Embryonic facial prominence (tissue), 1 donor: Measurements from ENCODE around the gene GOLGB1.
"Not testable (repeated sequence)": the region's sequence is repeated elsewhere in the genome, so short reads cannot be mapped to it uniquely, and the experiment has no call there.

ENCODE experiments used
- DNase-seq: peaks from one replicate; pipeline ENCODE4 v3.0.0-alpha.2; 2016; ENCODE audit errors: extremely low spot score

GOLGB1 gene

DNA sequence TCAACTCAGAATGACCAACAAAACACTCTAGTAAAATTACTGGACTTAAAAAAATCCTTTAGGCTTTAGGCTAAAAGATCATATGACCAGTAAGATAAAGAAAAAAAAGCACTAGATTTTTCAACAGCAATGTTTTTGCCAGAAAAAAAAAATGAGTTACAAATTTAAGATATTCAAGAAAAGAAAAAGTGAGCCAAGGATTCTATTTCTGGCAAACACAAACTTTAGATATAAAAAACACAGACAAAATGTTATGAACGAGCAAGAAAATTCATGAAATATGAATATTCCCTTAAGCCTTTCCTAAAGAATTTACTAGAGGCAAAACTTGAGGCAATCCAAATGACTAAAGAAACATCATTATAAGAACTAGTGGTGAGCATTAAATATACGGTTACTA, 8.6 kb downstream of the GOLGB1 start:
- DNase-seq, result no peak

DNA sequence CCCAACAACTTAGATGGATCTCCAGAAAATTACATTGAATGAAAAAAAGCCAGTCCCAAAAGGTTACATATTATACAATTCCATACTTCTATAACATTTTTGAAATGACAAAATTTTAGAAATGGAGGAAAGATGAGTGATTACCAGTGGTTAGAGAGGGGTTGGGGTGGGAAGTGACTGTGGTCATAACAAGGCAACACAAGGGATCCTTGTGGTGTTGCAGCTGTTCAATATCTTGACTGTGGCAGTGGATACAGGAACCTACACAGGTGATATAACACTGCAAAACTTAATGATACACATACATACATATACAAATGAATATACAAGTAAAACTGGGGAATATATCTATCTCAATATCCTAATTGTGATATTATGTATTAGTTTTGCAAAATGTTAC, 9.6 kb downstream of the GOLGB1 start:
- no peak for DNase-seq

DNA sequence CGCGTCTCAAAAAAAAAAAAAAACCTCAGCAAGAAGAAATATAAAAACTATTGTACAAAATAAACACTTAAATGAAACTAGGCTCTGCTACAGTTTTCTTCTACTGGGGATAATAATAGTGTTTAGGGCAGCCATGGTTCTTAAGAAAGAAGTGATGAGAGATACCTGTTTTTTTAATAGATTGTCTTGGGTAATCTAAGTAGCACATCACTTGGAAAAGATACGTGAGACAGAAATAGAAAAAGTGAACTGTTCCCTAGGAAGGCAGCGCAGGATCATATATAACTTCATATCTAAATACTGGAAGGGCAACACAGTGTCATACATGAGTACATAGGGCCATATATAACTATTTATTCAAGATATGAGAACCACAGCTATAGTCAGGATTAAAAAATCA, 11.9 kb downstream of the GOLGB1 start:
- DNase-seq, result no peak

DNA sequence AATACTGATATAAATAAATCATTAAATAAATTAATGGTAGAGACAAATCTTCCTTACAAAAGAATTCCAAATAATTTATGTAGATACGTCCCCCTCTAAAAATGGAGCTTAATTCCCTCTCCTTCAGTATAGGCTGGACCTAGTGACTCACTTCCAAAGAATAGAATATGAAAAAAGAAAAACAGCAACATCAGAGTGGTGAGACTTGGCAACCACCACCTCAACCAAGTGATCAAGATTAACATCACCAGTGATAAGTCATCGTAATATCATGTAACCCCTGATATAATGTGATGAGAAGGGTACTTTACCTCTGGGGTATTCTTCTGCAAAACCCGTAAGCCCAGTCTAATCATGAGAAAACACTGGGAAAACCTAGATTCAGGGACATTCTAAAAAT, 13.4 kb downstream of the GOLGB1 start:
- no peak for DNase-seq

DNA sequence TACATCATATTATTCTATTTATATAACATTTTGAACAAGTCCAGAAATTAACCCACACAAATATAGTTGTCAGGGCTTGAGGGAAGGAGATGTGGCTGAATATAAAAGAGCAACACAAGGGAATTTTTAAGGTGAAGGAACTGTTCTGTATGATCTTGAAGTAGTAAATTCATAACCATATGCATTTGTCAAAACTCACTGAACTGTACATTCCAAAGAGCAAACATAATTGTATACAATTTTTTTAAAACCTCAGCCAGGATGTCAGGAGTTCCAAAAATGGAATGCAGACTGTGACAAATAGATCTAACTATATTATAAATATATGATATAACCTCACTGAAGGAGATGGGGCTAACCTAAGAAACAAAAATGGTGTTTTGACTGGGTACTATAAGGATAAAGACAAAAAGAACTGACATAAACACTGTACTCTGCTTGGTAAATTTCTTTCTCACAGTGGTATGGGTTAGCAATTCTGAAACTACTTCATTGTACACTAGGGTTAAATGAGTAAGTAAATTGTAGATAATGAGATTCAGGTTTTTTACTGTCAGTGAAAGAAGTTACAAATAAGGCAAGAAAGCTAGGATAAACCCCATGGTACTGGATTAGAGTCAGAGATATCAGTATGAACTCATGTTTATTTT, 14.4 kb downstream of the GOLGB1 start:
- DNase-seq, result no peak

DNA sequence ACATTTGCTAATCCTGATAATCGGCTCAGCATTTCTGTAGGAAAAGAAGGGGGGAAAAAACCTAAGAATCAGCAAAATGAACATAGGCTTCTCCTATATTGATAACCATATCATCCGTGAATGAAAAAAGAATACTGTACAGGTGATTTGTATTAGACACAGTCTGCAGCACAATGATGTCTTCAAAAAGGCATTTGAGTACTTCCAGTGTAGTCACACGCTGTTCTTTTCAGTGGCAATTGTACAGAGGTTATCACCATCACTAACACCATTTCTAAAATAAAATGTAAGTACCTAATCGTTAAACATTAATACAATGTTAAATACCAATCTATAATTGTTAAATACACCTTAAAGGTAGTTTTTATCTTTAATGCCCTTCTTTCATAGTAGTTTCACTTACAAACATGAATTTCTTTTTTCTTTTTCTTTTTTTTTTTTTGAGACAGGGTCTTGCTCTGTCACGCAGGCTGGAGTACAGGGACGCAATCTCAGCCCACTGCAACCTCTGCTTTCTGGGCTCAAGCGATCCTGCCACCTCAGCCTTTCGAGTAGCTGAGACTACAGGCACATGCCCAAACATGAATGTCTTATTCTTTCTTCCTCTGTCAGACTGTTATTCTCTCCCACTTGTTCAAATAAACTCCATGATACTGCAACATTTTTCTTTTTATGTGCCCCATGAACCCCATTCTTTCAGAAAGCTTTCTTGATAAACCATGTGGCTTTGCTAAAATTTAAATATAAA, 18.4 kb downstream of the GOLGB1 start:
- no peak for DNase-seq

DNA sequence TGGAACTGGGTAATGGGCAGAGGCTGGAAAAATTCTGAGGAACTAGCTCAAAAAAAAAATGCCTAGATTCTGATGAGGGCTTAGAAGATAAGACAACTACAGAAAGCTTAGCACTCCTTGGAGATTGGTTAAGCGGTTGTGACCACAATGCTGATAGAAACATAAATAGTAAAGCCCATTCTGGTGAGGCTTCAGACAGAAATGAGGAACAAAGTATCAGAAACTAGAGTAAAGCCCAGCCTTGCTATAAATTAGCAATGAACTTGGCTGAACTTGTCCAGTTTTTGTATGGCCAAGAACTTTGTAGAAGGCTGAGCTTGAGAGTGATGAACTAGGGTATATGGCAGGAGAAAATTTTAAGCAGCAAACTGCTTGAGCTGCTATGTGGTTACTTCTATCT, 25.4 kb downstream of the GOLGB1 start:
- no peak for DNase-seq

DNA sequence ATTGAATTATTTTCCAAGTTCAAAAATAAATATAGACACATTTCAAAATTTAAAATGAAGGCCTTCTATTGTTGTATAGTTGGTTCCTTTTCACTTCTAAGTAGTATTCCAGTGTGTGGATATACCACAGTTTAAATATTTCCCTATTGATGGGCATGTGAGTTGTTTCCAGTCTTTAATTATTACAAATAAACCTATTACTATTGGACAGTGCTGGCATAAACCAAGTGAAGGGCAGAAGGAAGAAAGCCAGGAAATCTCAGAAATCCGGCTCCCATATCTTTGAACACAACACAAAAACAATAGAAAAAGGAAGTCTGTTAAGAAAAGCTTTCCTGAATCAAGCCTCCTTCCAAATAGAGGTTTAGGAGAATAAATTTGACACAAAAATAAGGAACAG, 26.1 kb downstream of the GOLGB1 start:
- no peak for DNase-seq

DNA sequence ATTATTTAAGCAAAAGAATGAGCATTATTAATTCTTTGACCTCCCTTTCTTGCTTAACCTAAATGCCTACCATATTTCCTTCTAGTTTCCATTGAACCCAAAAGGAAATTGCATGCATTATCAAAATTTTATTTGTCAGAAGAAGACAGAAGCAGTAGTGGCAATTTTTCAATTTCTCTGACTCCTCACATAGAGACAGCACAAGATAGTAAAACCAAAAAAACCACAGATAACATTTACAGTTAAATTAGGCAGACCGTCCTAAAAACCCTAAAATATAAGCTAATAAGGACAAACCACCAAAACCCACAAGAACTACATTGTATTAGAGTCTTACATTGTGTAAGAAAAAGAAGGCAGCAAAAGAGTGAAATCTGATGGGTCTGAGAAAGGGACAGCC, 27.1 kb downstream of the GOLGB1 start:
- no peak for DNase-seq

DNA sequence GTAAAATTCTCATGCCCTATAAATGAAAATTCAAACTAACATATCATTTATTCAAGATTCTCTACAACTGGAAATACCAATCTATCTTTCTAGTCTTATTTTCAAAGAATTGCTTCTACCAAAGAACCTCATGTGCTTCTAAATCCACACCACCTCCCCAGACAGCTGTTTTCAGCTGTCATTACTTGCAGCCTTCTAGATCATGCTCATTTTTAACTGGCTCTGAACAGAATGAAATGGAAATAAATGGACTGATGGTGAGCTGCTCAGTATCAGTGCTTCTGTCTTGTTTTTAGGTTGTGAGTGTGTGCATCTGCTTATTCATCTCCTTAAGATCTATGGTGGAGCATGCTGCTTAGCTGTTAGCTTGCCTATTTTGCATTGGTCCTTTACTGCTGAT, 29.4 kb downstream of the GOLGB1 start:
- no peak for DNase-seq

DNA sequence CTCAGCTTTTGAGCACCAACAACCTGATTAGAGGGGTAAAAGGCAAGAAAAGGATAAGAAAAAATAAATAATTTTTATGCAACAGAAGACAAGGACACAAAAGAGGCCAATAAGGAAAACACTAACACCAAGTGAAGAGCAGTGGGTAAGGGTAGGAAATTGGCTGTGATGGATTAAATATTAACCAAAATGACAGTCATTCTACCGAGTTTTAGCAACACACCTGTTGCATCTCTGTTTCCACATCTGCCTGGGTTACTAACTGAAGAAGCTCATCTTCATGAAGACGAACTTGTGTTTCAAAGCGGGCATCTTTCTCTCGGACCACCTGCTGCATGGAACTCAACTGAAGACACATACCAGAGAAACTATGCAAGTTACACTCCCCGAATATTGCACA, 30.1 kb downstream of the GOLGB1 start:
- no peak for DNase-seq

DNA sequence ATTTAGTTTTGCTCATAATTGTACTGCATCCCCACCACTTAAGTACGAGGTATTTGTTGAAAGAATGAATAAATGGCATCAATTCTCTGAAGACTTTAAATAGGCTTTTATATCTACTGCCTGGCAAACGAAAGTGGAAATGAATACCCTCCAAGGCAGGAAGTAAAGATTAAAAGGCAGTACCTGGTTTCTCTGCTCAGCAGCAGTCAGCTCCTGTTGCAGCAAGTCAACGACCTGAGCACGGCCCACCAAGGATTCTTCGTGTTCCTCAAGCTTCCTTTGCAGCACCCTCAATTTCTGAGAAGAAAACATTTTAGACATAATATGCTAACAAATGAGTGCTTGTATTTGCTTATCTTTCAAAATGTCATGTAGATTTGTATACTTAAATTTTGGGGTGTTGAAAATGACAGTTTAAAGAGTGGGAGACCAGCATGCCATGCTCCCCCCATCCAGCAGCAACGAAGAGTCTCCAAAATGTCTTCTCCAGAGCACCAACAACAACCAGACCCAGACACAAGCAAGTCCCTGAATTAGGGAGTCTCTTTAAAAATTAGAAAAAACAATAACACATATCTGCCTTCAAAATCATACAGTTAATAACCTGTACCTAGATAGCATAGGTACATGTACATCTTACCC, 31.2 kb downstream of the GOLGB1 start:
- DNase-seq, result no peak

DNA sequence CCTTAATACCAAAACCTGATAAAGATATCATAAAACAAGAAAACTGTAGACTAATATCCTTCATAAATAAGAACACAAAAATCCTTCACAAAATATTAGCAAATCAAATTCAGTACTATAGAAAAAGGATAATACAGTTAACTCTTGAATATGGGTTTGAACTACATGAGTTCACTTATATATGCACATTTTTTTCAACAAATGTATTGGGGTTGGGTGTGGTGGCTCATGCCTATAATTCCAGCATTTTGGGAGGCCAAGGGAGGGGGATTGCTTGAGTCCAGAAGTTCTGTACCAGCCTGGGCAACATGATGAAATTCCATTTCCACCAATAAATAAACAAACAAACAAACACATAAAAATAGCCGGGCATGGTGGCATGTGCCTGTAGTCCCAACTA, 39.2 kb downstream of the GOLGB1 start:
- DNase-seq, result no peak

DNA sequence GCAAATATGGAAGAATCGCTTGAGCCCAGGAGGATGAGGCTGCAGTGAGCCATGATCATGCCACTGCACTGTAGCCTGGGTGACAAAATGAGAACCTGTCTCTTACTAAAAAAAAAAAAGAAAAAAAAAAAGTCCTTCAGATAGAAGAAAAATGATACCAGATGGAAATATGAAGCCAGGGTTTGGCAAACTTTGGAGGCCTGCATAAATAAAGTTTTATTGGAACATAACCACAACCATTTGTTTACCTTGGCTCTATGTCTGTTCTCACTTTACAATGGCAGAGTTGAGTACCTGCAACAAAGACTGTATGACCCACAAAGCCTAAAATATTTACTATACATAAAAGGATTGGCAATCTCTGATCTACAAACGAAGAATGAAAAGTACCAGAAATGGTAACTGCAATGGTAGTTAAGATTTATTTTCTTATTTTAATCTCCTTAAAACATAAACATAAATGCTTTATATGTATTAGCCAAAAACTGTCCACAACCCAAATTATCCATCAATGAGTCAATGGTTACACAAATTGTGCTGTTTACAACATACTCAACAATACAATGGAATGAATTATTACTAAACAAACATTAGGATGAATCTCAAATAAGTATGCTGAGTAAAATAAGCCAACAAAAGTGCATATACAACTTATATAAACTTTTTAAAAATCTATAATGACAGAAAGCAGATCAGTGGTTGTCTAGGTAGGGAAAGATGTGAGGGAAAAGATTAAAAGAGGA, 41.8 kb downstream of the GOLGB1 start:
- no peak for DNase-seq

DNA sequence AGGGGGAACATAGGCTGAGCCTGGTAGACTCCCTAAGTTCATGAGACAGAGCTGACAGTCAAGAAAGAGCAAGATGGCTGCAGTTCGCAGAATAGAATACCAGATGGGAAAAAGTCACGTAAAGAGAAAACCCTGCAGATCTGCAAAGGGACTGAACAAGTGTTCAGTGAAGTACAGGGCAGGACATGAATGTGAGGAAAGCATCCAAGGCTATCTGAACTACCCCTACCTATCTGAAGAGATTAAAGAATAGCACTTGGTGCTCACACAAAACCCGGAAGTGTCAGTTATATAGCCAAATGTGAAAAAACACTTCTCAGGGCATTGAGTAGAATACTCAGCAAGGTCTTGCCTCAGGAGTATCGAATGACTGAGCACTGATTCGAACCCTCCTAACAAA, 44.0 kb downstream of the GOLGB1 start:
- DNase-seq, result no peak

DNA sequence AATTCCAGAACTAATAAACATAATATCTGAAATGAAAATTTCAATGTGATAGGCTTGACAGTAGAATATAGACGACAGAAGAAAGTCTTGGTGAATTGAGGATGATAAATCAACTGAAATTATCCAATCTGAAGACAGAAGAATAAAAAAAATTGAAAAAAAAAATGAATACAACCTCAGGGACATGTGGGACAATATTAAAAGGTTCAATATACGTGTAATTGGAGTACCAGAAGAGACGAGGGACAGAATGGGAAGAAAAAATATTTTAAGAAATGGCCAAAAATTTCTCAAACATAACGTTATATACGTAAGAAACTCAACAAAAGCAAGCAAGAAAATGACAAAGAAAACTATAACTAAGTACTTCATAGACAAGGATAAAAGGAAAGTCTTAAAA, 45.6 kb downstream of the GOLGB1 start:
- DNase-seq, result no peak

DNA sequence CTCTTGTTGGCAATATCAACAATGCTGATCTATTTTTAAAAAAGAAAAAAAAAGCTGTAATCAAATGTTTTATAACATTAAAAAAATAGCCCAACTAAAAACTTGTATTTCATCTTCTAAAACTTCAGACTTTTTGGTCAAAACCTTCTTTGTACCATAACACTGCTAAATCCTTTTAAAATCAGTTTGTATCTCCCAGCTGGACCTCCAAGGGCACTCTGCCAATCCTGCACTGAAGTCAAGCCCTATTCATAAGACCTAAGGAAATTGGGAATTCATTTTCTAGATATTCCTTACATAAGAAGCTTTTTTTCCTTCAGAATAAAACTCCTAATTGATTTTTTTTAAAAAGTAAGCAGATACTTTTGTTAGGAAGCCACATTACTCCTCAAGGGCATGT, 50.6 kb downstream of the GOLGB1 start:
- no peak for DNase-seq

DNA sequence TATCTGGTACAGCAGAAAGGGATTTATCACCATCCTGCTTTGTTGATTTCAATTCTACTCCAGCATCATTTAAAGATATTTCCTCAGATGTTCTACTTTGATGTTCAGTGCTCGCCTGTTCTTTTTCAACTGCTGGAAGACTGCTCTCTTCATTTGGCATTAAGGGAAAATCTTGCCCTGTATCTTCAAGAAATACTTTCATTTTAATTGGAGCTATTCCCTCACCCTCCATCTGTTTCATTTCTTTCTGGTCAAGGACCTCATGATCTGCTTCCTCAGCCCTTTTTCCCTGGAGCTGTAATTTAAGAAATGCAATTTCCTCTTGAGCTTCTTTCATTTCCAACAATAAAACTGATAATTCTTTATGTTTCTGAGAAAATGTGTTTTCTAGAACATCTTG, 51.1 kb downstream of the GOLGB1 start:
- DNase-seq, result no peak

DNA sequence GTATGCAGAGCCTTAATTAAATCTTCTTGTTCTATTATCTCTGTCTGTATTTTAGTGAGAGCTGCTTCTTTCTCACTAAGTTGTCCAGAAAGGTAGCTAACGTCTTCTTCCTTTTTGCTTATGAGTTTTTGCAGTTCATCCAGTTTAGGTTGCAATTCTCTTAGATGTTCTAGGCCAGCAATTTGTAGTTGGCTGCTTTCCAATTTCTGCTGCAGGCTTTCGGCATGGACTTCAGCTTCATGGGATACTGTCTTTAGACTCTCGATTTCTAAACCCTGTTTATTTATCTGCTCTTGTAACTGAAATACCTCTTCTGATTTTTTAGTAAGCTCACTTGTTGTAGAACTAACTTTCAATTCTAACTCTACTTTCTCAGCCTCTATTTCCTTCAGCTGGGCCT, 53.4 kb downstream of the GOLGB1 start:
- no peak for DNase-seq

DNA sequence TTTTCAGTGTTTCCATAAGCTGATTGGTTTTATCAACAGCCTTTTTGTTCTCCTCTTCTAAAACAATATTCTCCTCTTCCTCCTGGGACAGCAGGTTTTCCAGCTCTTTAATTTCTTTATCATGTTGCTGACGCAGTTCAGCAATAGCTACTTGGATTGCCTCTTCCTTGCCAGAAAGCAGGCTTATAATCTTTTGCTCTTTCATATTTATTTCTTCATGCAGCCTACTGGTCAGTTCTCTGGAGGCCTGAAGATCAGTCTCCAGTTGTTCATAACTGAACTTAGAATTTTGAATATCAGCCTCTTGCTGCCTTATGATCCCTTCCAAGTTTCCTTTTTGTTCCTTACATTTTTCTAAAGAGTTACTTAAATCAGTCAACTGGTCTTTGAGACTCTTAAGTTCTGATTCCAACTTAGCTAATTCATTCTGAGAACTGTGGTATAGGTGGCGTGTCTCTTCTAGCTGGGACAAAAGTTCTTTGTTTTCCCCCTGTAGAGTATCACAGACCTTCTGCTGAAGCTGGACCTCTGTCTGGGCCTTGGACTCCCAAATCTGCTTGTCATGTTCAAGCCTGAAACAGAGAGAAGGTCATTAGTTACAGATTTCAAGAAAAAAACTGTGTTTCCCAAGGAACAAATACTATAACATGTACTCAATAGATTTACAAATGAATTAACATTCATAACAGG, 57.4 kb downstream of the GOLGB1 start:
- DNase-seq, result no peak

DNA sequence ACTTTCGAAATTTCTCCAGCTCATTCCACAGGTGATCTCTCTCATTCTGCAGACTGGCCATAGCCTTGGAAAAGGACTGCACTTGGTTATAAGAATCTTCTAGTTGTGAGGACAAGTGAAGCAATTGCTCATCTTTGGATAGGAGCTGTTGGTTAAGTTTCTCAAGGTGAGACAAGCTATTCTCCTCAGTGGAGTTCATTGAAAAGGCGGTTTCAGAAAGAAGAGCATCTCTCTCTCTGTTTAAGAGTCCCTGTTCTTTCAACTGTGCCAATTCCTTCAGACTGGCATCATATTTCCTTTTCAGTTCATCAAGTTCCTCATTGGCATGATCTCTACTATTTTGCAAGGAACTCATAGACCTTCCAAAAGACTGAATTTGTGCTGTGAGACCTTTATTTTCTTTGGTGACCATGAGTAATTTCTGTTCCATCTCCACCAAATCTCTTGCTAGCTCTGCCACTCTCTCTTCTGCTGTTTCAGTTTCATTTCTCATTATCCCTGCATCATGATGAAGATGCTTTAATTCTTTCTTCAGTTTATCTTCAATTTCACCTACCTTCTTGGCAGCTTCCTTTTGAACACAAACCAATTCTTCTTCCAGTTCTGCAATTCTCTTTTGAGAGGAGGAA, 58.6 kb downstream of the GOLGB1 start:
- DNase-seq, result no peak

DNA sequence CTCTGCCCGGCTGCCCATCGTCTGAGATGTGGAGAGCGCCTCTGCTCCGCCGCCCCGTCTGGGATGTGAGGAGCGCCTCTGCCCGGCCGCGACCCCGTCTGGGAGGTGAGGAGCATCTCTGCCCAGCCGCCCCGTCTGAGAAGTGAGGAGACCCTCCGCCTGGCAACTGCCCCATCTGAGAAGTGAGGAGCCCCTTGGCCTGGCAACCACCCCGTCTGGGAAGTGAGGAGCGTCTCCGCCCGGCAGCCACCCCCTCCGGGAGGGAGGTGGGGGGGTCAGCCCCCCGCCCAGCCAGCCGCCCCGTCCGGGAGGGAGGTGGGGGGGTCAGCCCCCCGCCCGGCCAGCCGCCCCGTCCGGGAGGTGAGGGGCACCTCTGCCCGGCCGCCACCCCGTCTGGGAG, 60.8 kb downstream of the GOLGB1 start:
- not testable (repeated sequence) for DNase-seq
